GM21529 (cell line): Measurements from ENCODE around the gene RPS6KA2.

Experiments
- ATAC-seq: cut with Tn5 transposase; IDR thresholded peaks from one replicate; pipeline ENCODE4 v1.9.1; 2021; ENCODE audit not compliant: unreplicated experiment

Gene RPS6KA2

DNA sequence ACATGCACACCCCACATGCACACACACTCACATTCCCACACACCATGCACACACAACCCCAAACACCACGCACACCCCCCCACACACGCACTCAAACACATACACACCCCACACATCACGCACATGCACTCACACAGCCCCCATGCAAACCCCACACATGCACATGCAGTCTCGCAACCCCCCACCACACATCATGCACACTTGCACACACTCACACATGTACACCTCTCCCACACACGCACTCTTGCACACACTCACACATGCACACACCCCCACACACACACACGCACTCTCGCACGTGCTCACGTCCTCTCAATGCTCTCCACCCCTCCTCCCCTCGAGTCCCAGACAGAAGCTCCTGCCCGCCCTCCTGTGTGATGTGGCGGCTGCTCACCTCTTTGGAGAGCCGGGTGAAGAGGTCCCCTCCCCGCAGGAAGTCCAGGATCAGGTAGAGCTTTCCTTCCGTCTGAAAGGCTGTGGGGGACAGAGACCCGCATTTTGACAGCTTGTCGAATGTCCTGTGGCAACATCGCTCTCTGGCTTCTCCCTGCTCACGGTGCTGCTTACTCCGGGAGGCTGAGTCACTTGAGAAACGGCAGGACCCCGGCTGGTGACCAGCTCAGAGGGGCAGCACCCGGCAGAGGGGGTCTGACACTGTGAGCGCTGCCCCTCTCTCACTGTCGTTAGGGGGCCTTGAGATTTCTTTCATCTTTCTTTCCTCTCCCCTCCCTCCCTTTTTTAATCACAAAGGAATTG is 119.1 kb downstream of the RPS6KA2 start:
- no peak for ATAC-seq

DNA sequence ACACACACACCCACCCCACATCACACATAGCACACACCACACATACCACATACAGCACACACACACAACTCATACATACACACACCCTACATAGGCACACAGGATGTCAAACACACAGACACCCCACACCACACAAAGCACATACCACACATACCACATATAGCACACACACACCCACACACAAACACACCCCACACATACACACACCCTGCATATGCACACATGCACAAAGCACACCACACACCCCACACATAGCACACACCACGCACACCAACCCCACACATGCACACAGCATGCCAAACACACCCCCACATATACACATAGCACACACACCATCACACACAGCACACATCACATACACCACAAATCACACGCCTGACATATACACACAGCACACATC is 119.7 kb downstream of the RPS6KA2 start:
- no peak for ATAC-seq

DNA sequence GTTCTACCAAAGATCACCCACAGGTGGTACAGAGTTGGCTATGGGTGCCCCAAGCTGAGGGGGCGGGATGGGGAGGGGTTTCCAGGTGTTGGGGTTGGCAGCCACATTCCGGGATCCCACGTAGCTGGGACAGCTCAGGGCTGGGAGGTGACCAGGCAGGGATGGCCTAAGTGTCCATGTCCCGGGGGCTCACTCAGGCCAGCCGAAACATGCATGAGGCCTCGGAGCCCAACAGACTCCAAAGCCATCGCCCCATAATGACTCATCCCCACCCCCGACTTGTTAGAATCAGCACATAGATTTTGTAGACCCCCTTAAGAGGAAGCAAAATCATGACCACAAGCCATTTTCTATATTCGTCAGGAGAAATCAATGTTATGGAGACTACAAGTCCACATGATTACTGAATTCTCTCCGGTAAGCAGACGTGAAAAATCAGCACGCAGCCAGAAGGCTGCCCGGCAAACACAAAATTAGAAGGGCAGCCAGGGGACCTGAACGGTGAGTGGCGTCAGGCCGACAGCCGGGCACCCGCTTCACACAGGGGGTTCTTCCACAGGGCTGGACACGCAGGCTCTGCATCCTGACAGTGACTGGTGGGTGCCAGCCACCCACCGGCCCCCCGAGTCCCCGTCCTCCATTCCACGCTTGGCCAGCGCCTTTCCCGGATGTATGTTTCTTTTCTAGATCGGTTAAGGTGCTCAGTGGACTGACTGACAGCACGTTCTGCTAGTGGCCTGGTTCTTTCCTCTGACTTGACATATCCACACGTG is 121.7 kb downstream of the RPS6KA2 start:
- ATAC-seq: no peak

DNA sequence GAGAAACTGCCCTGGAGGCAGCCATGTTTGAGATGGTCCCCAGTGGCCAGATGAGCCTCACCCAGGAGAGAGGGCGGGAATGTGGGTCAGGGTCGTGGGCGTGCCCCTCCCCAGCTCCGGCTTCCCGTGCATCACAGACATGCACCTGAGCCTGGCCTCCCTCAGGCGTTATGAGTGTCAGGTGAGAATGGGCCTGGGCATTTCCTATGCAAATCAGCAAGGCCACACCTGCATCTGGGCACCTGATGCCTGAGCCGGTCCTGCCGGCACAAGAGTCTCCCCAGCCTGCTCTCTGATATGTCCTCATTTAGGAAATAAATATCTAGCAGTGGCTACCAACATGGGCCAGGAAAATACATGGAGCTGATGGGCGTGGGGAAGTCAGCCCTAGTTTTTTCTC is 123.0 kb downstream of the RPS6KA2 start:
- no peak for ATAC-seq

DNA sequence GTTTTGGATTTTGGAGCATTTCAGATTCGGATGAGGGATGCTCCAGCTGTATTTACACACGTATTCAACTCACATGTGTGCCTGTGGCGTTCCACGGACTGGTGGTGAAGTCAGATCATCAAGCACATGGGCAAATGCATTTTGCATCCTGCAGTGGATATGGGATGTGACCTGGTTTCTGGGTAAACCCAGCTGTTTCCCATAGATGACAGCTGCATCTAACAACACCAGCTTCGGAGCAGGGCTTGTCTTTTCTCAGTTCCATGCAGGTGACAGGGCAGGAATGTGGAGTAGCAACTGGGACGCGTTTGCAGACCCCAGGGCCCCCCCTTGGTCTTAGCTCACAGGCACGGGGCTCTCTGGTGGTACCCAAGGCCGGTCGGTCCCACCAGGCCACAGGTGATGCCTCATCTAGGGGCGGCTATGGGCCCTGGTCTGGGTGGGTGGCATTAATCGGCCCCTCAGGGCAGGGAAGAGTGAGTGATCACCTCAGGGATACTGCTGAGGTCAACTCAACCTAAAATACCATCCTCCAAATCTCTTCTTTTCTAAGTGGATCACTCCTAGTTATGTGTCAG is 123.8 kb downstream of the RPS6KA2 start:
- ATAC-seq: no peak

DNA sequence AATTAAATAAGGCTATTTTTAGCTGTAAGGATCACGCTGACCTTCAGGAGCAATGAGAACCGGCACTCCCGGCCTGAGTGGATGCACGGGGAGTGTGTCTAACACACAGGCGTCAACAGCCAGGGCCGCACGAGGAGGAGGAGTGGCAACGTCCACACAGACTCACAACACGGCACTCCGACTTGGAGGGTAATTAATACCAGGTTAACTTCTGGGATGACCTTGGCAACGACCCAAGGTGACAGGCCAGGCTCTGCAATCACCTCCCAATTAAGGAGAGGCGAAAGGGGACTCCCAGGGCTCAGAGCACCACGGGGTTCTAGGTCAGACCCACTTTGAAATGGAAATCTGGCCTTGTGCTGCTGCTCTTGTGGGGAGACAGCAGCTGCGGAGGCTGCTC is 124.6 kb downstream of the RPS6KA2 start:
- no peak for ATAC-seq

DNA sequence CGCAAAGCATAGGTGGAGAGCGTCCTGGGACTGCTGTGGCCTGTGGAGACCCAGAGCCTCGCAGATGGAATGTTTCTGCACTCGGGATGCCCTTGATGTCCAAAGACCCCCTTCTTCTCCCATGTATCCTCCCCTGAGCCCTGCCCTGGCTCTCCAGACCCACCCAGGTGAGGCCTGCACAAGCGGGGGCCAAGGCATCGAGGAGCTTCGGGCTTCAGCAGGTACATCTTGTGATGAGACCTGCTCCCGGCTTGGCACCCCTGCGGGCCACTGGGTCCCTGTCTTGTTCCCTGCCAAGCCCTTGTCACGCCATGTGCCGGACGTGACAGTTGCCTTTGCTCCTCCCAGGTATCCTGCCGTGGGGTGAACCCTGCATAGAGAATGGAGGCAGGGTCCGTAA is 125.8 kb downstream of the RPS6KA2 start:
- ATAC-seq: no peak

DNA sequence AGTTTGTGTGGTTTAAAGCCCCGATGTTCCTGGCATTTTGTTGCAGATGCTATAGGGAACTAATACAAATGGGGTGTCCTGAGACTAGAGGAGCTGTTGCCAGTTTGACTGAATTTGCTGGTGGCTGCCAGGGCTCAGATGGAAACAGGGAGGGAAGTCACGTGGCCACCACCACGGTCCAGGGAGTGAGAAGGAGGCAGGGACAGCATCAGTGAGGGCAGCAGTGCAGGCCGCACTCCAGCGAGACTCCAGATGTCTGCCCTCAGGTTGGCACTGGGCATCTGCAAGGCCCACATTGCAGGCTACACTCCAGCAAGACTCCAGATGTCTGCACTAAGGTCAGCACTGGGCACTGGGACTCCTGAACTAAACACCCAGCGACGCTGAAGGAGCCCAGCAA is 126.8 kb downstream of the RPS6KA2 start:
- no peak for ATAC-seq

DNA sequence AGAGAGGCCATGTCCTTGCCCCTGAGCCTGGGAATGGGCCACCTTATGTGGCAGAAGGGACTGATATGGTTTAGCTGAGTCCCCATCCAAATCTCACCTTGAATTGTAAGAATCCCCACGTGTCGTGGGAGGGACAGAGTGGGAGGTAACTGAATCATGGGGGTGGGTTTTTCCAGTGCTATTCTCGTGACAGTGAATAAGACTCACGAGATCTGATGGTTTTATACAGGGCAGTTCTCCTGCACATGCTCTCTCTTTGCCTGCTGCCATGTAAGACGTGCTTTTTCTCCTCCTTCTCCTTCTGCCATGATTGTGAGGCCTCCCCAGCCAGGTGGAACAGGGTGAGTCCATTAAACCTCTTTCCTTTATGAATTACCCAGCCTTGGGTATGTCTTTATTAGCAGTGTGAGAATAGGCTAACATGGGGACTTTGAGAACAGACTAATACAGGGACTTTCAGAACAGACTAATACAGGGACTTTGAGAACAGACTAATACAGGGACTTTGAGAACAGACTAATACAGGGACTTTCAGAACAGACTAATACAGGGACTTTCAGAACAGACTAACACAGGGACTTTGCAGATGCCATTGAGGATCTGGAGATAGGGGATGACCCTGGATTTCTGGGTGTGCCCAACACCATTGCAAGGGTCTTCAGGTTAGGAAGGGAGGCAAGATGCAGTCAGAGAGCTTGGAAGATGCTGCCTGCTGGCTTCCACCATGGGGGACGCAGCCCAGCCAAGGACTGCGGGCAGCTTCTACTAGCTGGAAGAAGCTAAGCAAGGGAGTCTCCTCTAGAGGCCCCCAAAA is 127.5 kb downstream of the RPS6KA2 start:
- ATAC-seq: peak; percentile 69

DNA sequence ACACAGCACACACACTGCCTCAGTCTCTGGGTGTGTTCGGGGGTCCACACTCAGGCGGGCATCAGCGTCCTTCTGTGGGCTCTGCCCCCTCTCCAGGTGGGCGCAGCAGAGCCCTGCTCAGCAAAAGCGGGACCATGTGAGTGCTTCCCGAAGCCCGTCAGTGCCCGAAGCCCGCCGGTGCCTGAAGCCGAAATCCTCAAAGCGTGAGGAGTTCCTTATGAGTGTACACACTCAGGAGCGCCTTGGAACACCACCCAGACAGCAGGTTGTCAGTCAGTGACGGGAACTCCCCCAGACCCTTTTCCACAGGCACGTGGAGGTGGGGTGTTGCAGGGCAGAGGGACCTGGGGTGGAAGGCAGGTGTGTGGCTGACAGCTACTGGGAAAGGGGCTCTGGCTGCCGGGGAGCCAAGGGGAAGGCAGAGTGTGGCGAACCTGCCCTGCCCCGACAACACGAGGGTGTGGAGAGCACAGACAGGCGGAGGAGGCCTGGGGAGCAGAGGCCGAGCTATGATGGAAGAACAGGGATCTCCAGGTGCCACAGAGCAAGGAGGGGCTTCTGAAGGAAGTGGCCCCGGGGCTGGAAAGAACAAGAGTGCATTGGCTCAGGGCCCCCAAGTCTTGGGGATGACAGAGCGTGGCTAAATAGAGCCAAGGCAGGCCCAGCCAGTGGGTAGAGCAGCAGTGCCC is 128.2 kb downstream of the RPS6KA2 start:
- no peak for ATAC-seq

DNA sequence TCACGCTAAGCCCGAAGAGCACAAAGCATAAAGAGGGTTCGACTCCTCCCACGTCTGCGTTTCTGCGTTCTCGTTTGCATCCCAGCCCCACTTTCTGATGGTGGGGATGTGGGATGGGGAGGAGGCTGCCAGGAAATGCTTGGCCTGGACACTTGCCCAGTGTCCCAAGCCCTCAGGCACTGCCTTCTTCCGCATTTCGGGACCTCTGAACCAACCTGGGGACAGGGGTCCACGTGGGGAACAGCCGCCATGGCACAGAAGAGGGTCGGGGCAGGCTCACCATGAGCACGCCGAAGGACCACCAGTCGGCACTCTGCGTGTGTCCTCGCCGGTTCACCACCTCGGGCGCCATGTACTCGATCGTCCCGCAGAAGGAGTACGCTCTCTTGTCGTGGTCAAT is 128.8 kb downstream of the RPS6KA2 start:
- ATAC-seq: no peak

DNA sequence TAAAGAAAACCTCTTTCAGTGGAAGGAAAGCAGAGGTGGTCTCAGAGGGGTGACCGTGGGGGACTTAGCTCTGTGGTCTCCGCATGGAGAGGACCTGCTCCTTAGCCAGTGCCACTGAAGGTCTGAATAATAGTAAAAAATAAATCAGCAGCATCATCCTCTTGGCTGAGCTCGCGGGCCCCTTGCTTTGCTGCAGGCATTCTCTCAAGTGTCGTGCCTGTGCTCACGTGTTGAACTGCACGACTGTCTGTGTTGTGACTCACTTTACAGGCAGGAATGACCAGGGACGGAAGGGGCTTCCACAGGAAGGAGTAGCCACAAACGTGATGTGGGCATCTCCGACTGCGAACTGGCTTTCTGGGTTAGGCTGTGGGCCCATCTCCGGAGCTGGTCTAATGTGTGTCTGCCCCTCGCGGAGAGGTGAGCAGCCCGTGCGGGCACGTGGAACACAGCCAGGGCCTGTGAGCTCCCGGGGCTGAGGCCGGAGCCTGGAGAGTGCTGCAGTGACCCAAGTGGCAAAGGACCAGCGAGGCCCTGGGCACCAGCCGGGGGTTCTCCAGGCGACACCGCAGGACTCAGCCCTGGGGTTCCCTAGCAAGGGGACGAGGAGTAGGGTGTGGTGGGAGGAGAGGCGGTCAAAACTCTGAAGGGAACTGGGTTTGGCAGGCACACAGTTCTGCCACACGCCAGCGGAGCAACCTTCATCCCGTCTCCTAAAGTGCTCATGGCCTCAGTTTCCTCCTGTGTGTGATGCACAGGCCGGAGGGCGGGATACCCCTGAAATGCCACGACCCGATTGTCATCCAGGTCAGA is 129.8 kb downstream of the RPS6KA2 start:
- ATAC-seq: no peak

DNA sequence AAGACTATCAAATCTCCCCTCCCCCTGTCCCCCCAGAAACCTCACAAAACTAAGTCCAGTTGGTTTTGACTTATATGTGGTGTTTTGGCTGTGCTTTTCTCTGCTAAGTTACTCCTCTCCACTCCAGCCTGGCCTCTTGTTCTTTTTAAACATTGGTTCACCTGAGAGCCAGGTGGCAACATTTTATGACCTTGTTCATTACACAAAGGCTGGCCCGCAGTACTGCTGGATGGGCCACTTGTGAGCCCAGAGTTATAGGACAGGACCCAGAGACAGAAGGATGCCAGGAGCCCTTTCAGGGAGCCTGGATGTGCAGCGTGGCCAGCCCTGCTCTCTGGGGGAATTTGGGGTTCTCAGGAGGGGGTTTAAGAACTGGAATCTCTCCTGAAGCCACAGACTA is 130.6 kb downstream of the RPS6KA2 start:
- ATAC-seq: no peak

DNA sequence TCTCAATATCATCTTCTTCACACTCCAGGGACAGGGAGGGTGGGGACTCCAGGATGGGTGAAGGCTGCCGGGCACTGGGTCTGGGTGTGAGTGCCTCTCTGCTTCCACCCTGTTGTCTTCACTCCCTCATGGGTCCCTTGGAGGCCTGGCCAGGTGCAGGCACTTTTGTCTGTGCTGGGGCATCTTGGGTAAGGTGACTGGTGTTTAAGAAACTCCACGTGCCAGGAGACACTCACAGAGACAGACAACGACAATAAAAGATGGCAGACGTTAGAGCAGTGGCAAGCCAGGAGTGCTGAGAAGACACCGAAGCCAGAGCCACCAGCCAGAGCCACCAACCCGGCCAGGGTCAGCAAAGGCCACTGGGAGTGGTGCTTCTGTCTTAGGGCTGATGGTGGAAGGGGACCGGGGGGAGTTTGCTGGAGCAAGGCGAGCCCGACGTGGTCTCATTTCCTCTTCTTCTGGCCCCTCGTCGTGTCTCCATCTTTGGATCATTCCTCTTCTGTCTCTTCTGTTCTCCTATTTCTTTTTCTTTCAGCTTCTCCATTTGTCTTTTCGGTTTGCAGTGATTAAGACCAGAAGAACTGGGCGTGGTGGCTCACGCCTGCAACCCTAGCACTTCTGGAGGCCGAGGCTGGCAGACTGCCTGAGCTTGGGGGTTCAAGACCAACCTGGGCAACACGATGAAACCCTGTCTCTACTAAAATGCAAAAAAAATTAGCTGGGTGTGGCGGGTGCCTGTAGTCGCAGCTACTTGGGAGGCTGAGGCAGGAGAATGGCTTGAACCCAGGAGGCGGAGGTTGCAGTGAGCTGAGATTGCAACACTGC is 131.3 kb downstream of the RPS6KA2 start:
- no peak for ATAC-seq

DNA sequence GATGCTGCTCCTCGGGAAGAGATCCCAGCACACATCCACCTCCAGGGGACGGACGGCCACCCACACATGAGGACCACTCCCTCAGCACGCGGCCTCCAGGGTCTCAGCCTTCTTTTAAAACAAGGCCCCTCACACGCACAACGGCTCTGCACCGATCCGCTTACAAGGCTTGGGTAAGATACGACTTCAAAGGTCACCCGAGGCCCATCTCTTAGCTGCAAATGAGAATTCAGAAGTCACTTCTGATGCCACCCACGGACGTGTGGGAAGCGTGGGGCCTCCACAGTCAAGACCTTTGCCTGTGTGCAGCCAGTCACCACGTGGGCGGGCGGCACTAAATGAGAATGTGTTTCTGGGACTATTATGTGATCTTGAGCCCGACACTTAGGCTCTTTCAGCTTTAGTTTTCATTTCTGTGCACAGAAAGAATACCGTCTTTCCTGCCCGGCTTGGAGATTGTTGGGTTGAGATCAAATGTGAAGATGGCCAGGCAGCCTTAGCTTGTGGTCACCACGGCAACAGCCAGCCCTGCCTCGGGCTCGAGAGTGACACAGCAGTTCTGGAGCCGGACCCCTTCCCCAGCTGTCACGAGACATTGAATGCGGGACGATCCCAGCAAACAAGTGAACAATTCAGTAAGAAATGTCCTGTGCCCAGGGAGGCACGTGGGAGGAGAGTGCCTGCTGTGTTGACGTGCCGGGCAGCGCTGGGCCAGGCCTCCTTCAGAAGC is 132.1 kb downstream of the RPS6KA2 start:
- no peak for ATAC-seq

DNA sequence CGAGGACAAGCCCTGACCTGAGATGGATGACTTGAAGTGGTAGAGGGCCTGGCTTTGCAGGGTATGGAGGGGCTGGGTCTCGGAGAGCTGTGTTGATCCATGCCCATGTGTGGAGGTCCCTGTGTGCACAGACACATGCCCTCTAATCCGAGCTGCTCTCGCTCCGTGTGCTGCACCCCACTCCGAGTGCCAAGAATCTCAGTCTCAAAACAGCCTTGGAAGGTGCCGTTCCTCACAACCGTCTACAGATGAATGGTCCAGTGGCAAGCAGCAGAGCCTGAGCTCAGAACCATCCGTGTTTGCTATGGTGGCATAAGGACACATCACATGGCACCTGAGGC is 133.0 kb downstream of the RPS6KA2 start:
- ATAC-seq: no peak

DNA sequence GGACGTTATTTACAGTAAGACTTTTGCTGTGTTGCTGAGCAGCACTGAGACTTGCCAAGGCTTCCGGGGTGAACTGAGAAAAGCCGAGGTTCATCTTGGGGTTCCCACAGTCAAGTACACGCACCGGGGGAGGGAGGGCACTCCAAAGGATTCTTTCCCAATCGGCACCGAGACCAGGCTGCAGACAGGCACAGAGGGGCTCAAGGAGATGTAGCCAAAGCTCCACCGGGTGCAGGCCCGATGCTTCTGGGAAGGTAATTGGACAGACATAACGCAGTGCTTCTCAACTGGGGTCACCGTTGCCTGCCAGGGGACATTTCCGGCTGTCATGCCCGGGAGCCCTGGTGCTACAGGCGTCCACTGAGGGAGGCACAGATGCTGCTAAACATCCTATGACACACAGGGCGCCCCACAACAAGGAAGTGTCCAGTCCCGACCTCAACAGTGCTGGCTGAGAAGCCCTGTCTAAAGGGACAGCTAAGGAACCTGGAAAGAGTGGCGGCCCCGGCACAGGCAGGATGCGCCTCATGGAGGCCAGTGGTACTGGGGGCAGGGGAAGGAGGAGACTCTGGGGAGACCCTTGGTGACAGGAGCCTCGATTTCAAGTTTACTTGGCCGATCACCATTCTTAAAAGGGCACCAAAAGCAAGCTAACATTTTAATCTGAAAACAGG is 133.5 kb downstream of the RPS6KA2 start:
- ATAC-seq: no peak
